Duodenal mucosa (tissue), 2 donors: ENCODE measurements around the gene KBTBD8.

Experiments used
- H3K27ac ChIP-seq: one replicate; pipeline ENCODE4 v1.7.0; 2013; ENCODE audit warnings: low read depth, low read length
- H3K27me3 ChIP-seq, 2 donors: one replicate each; pipeline ENCODE4 v1.7.0; 2013; ENCODE audit warnings: low read length in 2 of 2, control low read depth in 1 of 2; ENCODE audit not compliant: insufficient read depth in 2 of 2, control insufficient read depth in 1 of 2
- H3K36me3 ChIP-seq, 2 donors: one replicate each; pipeline ENCODE4 v1.7.0; 2013; ENCODE audit warnings: low read length in 2 of 2, control low read depth in 1 of 2; ENCODE audit not compliant: insufficient read depth in 2 of 2, control insufficient read depth in 1 of 2
- H3K4me1 ChIP-seq, 2 donors: one replicate each; pipeline ENCODE4 v1.7.0; 2013; ENCODE audit warnings: low read length in 2 of 2, control low read depth in 1 of 2; ENCODE audit not compliant: insufficient read depth in 2 of 2, control insufficient read depth in 1 of 2
- H3K4me3 ChIP-seq, 2 donors: one replicate each; pipeline ENCODE4 v1.7.0; 2013; ENCODE audit warnings: low read length in 2 of 2, low read depth in 1 of 2
- H3K9ac ChIP-seq, 2 donors: one replicate each; pipeline ENCODE4 v1.7.0; 2013; ENCODE audit warnings: low read length in 2 of 2, low read depth in 1 of 2
- H3K9me3 ChIP-seq, 2 donors: one replicate each; pipeline ENCODE4 v1.7.0; 2013; ENCODE audit warnings: low read length in 2 of 2, control low read depth in 1 of 2; ENCODE audit not compliant: control insufficient read depth in 1 of 2

KBTBD8 gene

GRCh38 chr3:67012564-67012963 lies 14.5 kb downstream of the KBTBD8 start:
- Histone ChIP-seq H3K9ac (no peak overlapping the region), H3K9me3 (no peaks in the 10 kb centered on the region), H3K36me3 (peaks cover 0 to 10% of the 10 kb centered on the region in 2 donors), H3K27me3 (no peaks in the 10 kb centered on the region), H3K4me3 (no peak overlapping the region), H3K4me1 (peaks cover 13 to 17% of the 10 kb centered on the region in 2 donors), H3K27ac (no peak overlapping the region)

GRCh38 chr3:67015702-67016484 lies 17.8 kb downstream of the KBTBD8 start:
- H3K9ac ChIP-seq: no peak overlapping the region
- H3K27me3 ChIP-seq: no peaks in the 10 kb centered on the region
- H3K27ac ChIP-seq: no peak overlapping the region
- H3K9me3 ChIP-seq: no peaks in the 10 kb centered on the region
- H3K4me1 ChIP-seq: peaks cover 21 to 26% of the 10 kb centered on the region in 2 donors
- no peak overlapping the region for H3K4me3 ChIP-seq
- no peaks in the 10 kb centered on the region for H3K36me3 ChIP-seq

- peaks cover 21 to 26% of the 10 kb centered on the region in 2 donors for H3K4me1 ChIP-seq
- no peak overlapping the region for H3K9ac ChIP-seq
- no peaks in the 10 kb centered on the region for H3K36me3 ChIP-seq
- no peaks in the 10 kb centered on the region for H3K9me3 ChIP-seq
- no peak overlapping the region for H3K27ac ChIP-seq
- no peak overlapping the region for H3K4me3 ChIP-seq
- no peaks in the 10 kb centered on the region for H3K27me3 ChIP-seq
Observed at GRCh38 chr3:67016522-67017080, 18.5 kb downstream of the KBTBD8 start.

DNA sequence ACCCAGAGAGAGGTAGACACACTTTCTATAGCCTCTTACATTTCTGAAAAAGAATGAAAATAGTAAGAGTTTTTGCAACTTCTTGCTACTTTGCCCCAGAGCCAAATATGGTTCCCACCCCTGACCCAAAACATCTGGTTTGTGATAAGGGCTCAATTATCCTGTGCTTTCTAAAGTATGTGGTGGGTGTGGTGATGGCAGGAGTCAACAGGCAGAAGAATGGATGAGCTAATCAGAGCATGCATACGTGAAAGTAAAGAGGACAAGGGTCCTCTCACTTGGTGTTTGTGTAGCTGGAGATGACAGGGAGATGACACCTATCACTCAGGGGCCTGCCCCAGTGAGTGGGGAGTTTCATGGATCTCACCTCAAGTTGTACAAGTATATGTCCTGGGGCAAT lies 19.1 kb downstream of the KBTBD8 start:
- H3K9me3 ChIP-seq: no peaks in the 10 kb centered on the region
- no peak overlapping the region for H3K4me3 ChIP-seq
- H3K36me3 ChIP-seq: no peaks in the 10 kb centered on the region
- H3K9ac ChIP-seq: no peak overlapping the region
- no peaks in the 10 kb centered on the region for H3K27me3 ChIP-seq
- peaks cover 21 to 26% of the 10 kb centered on the region in 2 donors for H3K4me1 ChIP-seq
- H3K27ac ChIP-seq: no peak overlapping the region

GRCh38 chr3:67018105-67018788 lies 20.1 kb downstream of the KBTBD8 start:
- H3K27ac ChIP-seq: no peak overlapping the region
- H3K4me3 ChIP-seq: peak overlapping the region in 1 of 2 donors; percentile 21

GRCh38 chr3:67018789-67019526 lies 20.9 kb downstream of the KBTBD8 start:
- H3K27me3 ChIP-seq: no peaks in the 10 kb centered on the region
- H3K9ac ChIP-seq: no peak overlapping the region
- peak overlapping the region in 1 of 2 donors; percentile 21 for H3K4me3 ChIP-seq
- no peaks in the 10 kb centered on the region for H3K36me3 ChIP-seq
- H3K9me3 ChIP-seq: no peaks in the 10 kb centered on the region
- H3K27ac ChIP-seq: no peak overlapping the region
- peaks cover 21 to 26% of the 10 kb centered on the region in 2 donors for H3K4me1 ChIP-seq

More at GRCh38 chr3:67018105-67018788, 20.1 kb downstream of the KBTBD8 start:
- no peak overlapping the region for H3K9ac ChIP-seq
- no peaks in the 10 kb centered on the region for H3K27me3 ChIP-seq
- H3K36me3 ChIP-seq: no peaks in the 10 kb centered on the region
- peaks cover 21 to 26% of the 10 kb centered on the region in 2 donors for H3K4me1 ChIP-seq
- H3K9me3 ChIP-seq: no peaks in the 10 kb centered on the region

DNA sequence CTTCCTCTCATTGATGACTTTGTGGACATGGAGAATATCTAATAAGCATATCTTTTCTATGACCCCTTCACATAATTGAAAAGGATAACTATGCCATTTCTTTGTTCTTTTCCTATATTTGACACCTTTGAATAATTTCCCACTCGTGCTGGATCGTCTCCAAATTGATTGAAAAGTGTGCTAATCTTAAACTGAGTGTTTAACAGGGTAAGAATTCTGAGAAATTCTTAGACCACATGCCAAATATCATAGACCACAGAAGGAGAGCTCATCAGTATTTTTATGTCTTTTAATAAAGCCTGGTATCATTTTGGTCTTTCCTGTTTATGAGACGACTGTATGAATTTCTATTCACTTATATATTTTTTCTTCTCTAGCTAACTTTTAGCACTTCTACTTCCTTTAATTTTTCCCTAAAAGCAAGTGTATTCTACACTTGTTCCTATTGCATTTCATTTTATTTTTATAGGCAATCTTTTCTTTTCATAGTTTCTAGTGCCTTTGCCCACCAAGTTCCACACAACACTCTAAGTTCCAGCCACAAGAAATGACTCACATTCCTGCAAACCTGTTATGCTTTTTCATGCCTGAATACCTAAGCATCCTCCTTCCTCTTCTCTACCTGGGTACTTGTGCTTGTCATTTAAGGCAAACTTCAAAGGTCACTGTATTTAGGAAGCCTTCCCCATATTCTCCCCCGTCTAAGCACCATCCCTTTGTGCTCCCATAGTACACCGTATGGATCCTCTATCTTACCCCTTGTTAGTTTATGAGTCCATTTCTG lies 30.1 kb downstream of the KBTBD8 start:
- H3K27me3 ChIP-seq: no peaks in the 10 kb centered on the region
- no peak overlapping the region for H3K27ac ChIP-seq
- H3K9me3 ChIP-seq: no peaks in the 10 kb centered on the region
- H3K9ac ChIP-seq: no peak overlapping the region
- H3K36me3 ChIP-seq: no peaks in the 10 kb centered on the region
- peaks cover 4 to 17% of the 10 kb centered on the region in 2 donors for H3K4me1 ChIP-seq
- no peak overlapping the region for H3K4me3 ChIP-seq

DNA sequence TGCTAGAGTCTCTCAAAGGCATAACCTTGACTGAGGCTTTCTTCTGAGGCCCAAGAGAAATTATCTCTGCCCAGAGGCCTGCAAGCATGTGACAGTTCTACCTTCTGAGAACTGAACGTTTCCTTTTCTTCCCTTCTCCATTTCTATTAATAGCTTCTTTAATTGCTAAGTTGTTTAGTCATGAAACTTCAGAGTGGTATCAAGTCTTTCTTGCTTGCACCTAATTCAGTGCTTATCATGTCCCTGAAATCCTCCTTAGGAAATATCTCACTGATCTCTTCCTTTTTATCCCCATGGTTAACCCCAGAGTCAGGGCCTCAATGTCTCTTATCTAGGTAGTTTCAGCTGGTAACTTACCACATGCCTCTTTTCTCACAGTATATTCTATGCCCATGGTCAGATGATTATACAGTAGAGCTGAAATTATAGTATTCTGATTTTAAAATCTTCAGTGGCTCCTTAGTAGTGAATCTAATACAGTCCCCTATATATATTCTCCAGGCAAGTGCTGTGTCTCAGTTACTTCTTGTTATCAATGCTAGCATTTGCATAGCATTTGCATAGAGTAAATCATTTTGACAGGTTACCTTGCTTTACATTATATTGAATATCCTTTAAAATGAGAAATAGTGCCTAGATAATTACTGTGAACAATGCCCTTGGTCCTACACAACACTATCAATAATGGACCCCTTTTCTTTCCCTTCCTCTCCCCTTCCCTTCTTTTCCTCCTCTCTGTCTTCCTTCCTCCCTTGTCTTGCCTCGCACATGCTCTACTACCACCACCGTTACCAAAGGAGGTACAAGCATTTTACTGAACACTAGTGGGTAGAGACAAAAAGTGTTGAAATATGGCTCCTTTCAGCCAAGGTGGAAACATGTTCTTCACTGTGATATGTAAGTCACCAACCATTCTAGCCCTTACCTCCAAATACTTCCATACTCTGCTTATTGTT lies 33.0 kb downstream of the KBTBD8 start:
- Histone ChIP-seq H3K4me1 (peaks cover 7 to 20% of the 10 kb centered on the region in 2 donors), H3K27ac (no peak overlapping the region), H3K27me3 (no peaks in the 10 kb centered on the region), H3K9me3 (no peaks in the 10 kb centered on the region), H3K4me3 (no peak overlapping the region), H3K9ac (no peak overlapping the region), H3K36me3 (no peaks in the 10 kb centered on the region)

DNA sequence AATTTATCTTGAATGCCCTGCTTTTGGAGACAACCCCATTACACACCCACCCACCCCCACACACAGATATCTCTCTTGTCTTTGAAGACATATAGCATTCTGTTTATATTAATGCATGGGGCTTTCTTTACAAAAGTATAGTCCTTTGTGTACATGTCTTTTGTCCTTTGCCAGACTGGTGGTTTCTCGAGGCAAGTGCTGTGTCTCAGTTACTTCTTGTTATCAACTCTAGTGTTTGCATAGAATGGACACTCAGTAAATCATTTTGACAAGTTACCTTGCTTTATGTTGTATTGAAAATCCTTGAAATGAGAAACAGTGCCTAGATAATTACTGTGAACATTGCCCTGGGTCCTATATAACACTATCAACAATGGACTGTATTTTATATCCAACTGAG lies 33.9 kb downstream of the KBTBD8 start:
- no peak overlapping the region for H3K9ac ChIP-seq
- H3K9me3 ChIP-seq: no peaks in the 10 kb centered on the region
- H3K4me3 ChIP-seq: no peak overlapping the region
- H3K27me3 ChIP-seq: no peaks in the 10 kb centered on the region
- H3K4me1 ChIP-seq: peaks cover 7 to 20% of the 10 kb centered on the region in 2 donors
- H3K27ac ChIP-seq: no peak overlapping the region
- no peaks in the 10 kb centered on the region for H3K36me3 ChIP-seq
